ENCODE measurements around the gene NPAS2.

Gene NPAS2

DNA sequence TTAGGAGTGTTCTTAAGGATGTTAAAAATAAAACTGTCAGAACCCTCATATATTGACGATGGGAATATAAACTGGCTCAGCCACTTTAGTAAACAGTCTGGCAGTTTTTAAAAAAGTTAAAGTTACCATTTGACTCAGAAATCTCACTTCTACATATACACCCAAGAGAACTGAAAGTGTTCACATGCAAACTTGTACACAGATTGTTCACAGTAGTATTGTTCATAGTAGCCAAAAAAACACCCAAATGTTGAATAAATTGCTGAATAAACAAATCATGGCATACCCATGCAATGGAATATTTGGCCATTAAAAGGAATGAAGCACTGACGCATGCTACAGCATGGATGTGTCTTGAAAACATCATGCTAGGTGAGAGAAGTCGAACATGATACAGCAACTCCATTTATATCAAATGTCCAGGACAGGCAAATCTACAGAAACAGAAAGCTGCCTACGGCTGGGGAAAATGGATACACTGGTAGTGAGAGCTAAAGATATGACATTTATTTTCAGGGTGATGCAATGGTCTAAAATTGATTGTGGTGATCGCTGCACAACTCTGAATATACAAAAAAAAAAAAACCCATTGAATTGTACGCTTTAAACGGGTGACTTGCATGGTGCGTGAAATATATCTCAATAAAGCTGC lies 192.2 kb downstream of the NPAS2 start:
- TF ChIP-seq, protein P1, sequence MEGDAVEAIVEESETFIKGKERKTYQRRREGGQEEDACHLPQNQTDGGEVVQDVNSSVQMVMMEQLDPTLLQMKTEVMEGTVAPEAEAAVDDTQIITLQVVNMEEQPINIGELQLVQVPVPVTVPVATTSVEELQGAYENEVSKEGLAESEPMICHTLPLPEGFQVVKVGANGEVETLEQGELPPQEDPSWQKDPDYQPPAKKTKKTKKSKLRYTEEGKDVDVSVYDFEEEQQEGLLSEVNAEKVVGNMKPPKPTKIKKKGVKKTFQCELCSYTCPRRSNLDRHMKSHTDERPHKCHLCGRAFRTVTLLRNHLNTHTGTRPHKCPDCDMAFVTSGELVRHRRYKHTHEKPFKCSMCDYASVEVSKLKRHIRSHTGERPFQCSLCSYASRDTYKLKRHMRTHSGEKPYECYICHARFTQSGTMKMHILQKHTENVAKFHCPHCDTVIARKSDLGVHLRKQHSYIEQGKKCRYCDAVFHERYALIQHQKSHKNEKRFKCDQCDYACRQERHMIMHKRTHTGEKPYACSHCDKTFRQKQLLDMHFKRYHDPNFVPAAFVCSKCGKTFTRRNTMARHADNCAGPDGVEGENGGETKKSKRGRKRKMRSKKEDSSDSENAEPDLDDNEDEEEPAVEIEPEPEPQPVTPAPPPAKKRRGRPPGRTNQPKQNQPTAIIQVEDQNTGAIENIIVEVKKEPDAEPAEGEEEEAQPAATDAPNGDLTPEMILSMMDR (IDR thresholded peaks at IDR 0.05; ENCODE audit: low read depth, low read length, missing control alignments) = no peak

GRCh38 chr2:101012706-101013181 lies 192.8 kb downstream of the NPAS2 start:
- no peak for DNase-seq (ENCODE audit: low read depth)
- TF ChIP-seq, protein P1 (IDR thresholded peaks at IDR 0.05; ENCODE audit: low read depth, low read length, missing control alignments) = peak; percentile 74

More for the DNA sequence above, 192.2 kb downstream of the NPAS2 start:
- DNase-seq (ENCODE audit: low read depth) = peak; percentile 57
- no peak overlapping the region; the same call in 1 of the 2 replicates for H3K4me3 ChIP-seq (ENCODE audit: low read depth, low read length)

DNA sequence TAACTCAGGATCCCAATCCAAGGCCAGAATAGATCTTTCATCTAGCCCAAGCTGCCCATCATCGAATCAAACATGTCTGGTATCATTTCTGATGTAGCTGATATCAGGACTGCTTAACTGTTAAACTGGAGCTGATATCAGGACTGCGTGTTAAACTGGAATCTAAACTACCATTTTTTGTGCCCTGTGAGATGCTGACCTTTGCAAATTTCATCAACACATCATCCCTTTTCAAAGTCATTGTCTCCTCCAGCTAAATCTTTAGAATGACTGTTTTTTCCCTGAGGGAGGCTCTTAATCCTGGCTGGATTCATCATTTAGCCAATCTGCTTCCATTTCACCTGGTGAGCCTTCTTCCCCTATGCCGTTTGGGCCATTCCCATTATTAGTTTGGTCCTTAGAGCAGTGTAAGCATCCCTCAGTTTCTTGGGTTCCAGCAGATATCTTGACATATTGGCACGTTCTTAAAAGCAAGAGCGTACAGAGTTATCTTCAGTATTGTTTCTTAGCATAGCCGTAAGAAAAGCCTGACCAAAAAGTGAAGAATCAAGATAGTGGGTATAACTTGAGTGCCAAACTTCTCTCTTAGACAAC lies 194.4 kb downstream of the NPAS2 start:
- TF ChIP-seq, protein P1 (IDR thresholded peaks at IDR 0.05; ENCODE audit: low read depth, low read length, missing control alignments) = no peak
- DNase-seq (ENCODE audit: low read depth) = no peak
- no peak overlapping the region for H3K4me3 ChIP-seq (ENCODE audit: low read depth, low read length)

More at GRCh38 chr2:101012706-101013181, 192.8 kb downstream of the NPAS2 start:
- H3K4me3 ChIP-seq (ENCODE audit: low read depth, low read length) = no peak overlapping the region

- no peak overlapping the region for H3K4me3 ChIP-seq (ENCODE audit: low read depth, low read length)
- no peak for DNase-seq (ENCODE audit: low read depth)
- TF ChIP-seq, protein P1 (IDR thresholded peaks at IDR 0.05; ENCODE audit: low read depth, low read length, missing control alignments) = no peak
These were observed 197.4 kb downstream of the NPAS2 start for GRCh38 chr2:101017371-101017770.

GRCh38 chr2:101018934-101019333 lies 199.0 kb downstream of the NPAS2 start:
- H3K4me3 ChIP-seq (ENCODE audit: low read depth, low read length) = no peak overlapping the region
- no peak for DNase-seq (ENCODE audit: low read depth)
- TF ChIP-seq, protein P1 (IDR thresholded peaks at IDR 0.05; ENCODE audit: low read depth, low read length, missing control alignments) = no peak

- no peak overlapping the region for H3K4me3 ChIP-seq (ENCODE audit: low read depth, low read length)
- DNase-seq (ENCODE audit: low read depth) = no peak
- TF ChIP-seq, protein P1 (IDR thresholded peaks at IDR 0.05; ENCODE audit: low read depth, low read length, missing control alignments) = no peak
These were observed 202.3 kb downstream of the NPAS2 start for GRCh38 chr2:101022221-101022620.
